ENCODE results near the gene HLF.

Gene HLF

GRCh38 chr17:55275894-55276804 lies 11.4 kb downstream of the HLF start:
- DNase-seq, result no peak

- no peak for DNase-seq
Observed at GRCh38 chr17:55278173-55278961, 13.6 kb downstream of the HLF start.

GRCh38 chr17:55279203-55279602 lies 14.4 kb downstream of the HLF start:
- no peak for DNase-seq

GRCh38 chr17:55279788-55280187 lies 15.0 kb downstream of the HLF start:
- no peak for DNase-seq

GRCh38 chr17:55280212-55280611 lies 15.5 kb downstream of the HLF start:
- no peak for DNase-seq

- DNase-seq, result no peak
Observed at GRCh38 chr17:55281649-55282378, 17.1 kb downstream of the HLF start.

GRCh38 chr17:55282379-55282702 lies 17.6 kb downstream of the HLF start:
- DNase-seq, result no peak

- no peak for DNase-seq
Observed at GRCh38 chr17:55282741-55283140, 18.0 kb downstream of the HLF start.

- DNase-seq, result no peak
Observed at GRCh38 chr17:55283256-55283965, 18.7 kb downstream of the HLF start.

GRCh38 chr17:55284001-55284884 lies 19.5 kb downstream of the HLF start:
- no peak for DNase-seq

GRCh38 chr17:55284944-55285339 lies 20.2 kb downstream of the HLF start:
- no peak for DNase-seq

GRCh38 chr17:55285340-55286301 lies 20.9 kb downstream of the HLF start:
- no peak for DNase-seq

GRCh38 chr17:55286681-55287589 lies 22.2 kb downstream of the HLF start:
- DNase-seq, result peak; percentile 51

GRCh38 chr17:55288356-55289105 lies 23.8 kb downstream of the HLF start:
- no peak for DNase-seq

- no peak for DNase-seq
Observed at GRCh38 chr17:55289106-55289446, 24.3 kb downstream of the HLF start.

- no peak for DNase-seq
Observed at GRCh38 chr17:55289978-55290377, 25.2 kb downstream of the HLF start.

- no peak for DNase-seq
Observed at GRCh38 chr17:55290492-55291113, 25.8 kb downstream of the HLF start.

GRCh38 chr17:55291114-55291507 lies 26.4 kb downstream of the HLF start:
- DNase-seq, result no peak
